Dermis microvascular lymphatic vessel endothelial cell (primary cell): ENCODE data around the gene SYTL3. TPM values are rescaled to one million over a fixed set of nuclear protein-coding genes. Genes with fewer than 3 reads are reported as not detected.

ENCODE experiments used
- DNase-seq, 2 donors: peaks; one replicate each; pipeline versions ENCODE4 v3.0.0 to v3.0.0-alpha.2; 2010; ENCODE audit warnings: low read depth in 2 of 2
- total RNA-seq: library from RNA; depleted of rRNA; stranded (reverse); fragments of >200 nt; gene quantifications from 2 replicates; pipeline ENCODE4 v1.2.1, GENCODE V29; 2014

The SYTL3 gene
- total RNA-seq, 1 donor from 2014 or later: 0.51 TPM

GRCh38 chr6:158771399-158772152 is 121.7 kb downstream of the SYTL3 start:
- no peak for DNase-seq

- DNase-seq: no peak
Measured at GRCh38 chr6:158772172-158772571, 122.3 kb downstream of the SYTL3 start.

- DNase-seq: no peak
Measured at GRCh38 chr6:158772851-158773371, 123.1 kb downstream of the SYTL3 start.

- DNase-seq: no peak
Measured at GRCh38 chr6:158773581-158774449, 124.0 kb downstream of the SYTL3 start.

GRCh38 chr6:158774717-158775449 is 125.0 kb downstream of the SYTL3 start:
- no peak for DNase-seq

- DNase-seq: no peak
Measured at GRCh38 chr6:158775832-158776231, 126.0 kb downstream of the SYTL3 start.

- no peak for DNase-seq
Measured at GRCh38 chr6:158776737-158777136, 126.9 kb downstream of the SYTL3 start.

- no peak for DNase-seq
Measured at GRCh38 chr6:158777510-158777909, 127.7 kb downstream of the SYTL3 start.

GRCh38 chr6:158778005-158778527 is 128.2 kb downstream of the SYTL3 start:
- no peak for DNase-seq

GRCh38 chr6:158780246-158780884 is 130.5 kb downstream of the SYTL3 start:
- no peak for DNase-seq

GRCh38 chr6:158780988-158781691 is 131.3 kb downstream of the SYTL3 start:
- DNase-seq: no peak

GRCh38 chr6:158781692-158782373 is 132.0 kb downstream of the SYTL3 start:
- no peak for DNase-seq

- DNase-seq: no peak
Measured at GRCh38 chr6:158782432-158783166, 132.7 kb downstream of the SYTL3 start.

GRCh38 chr6:158783167-158783450 is 133.3 kb downstream of the SYTL3 start:
- DNase-seq: no peak

GRCh38 chr6:158783851-158784250 is 134.0 kb downstream of the SYTL3 start:
- no peak for DNase-seq

GRCh38 chr6:158784505-158784904 is 134.7 kb downstream of the SYTL3 start:
- peak in 1 of 2 donors; percentile 43 for DNase-seq

- DNase-seq: no peak
Measured at GRCh38 chr6:158785036-158785435, 135.2 kb downstream of the SYTL3 start.

- DNase-seq: no peak
Measured at GRCh38 chr6:158786645-158787304, 136.9 kb downstream of the SYTL3 start.

GRCh38 chr6:158787395-158787794 is 137.5 kb downstream of the SYTL3 start:
- no peak for DNase-seq
